ENCODE data around the gene HCN2. TPM values are rescaled to one million over a fixed set of nuclear protein-coding genes. Genes with fewer than 3 reads are reported as not detected.

Gene HCN2
- total and polyA plus RNA-seq, 9 of the 15 experiments (the other 6 are each of a cell fraction or from before 2014, with no cell fraction given), result 0.29 to 4.2 (median 0.82) TPM; not detected in 2

- peak in 1 of 2 experiments; percentile 54; a peak in 2 of 4 replicates for TF ChIP-seq ZMIZ1 (IDR thresholded peaks at IDR 0.05; ENCODE audit: low read depth in 2 of 2, low read length in 2 of 2)
- TF ChIP-seq, protein P1, sequence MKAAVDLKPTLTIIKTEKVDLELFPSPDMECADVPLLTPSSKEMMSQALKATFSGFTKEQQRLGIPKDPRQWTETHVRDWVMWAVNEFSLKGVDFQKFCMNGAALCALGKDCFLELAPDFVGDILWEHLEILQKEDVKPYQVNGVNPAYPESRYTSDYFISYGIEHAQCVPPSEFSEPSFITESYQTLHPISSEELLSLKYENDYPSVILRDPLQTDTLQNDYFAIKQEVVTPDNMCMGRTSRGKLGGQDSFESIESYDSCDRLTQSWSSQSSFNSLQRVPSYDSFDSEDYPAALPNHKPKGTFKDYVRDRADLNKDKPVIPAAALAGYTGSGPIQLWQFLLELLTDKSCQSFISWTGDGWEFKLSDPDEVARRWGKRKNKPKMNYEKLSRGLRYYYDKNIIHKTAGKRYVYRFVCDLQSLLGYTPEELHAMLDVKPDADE (conservative IDR thresholded peaks at IDR 0.05; ENCODE audit: control insufficient read depth, low read depth, low read length), result peak; percentile 34; the same call in 1 of the 2 replicates
- TF ChIP-seq, protein P2, sequence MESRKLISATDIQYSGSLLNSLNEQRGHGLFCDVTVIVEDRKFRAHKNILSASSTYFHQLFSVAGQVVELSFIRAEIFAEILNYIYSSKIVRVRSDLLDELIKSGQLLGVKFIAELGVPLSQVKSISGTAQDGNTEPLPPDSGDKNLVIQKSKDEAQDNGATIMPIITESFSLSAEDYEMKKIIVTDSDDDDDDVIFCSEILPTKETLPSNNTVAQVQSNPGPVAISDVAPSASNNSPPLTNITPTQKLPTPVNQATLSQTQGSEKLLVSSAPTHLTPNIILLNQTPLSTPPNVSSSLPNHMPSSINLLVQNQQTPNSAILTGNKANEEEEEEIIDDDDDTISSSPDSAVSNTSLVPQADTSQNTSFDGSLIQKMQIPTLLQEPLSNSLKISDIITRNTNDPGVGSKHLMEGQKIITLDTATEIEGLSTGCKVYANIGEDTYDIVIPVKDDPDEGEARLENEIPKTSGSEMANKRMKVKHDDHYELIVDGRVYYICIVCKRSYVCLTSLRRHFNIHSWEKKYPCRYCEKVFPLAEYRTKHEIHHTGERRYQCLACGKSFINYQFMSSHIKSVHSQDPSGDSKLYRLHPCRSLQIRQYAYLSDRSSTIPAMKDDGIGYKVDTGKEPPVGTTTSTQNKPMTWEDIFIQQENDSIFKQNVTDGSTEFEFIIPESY (CRISPR knock-in tag; IDR thresholded peaks at IDR 0.05), result no peak
- TF ChIP-seq, protein P3, sequence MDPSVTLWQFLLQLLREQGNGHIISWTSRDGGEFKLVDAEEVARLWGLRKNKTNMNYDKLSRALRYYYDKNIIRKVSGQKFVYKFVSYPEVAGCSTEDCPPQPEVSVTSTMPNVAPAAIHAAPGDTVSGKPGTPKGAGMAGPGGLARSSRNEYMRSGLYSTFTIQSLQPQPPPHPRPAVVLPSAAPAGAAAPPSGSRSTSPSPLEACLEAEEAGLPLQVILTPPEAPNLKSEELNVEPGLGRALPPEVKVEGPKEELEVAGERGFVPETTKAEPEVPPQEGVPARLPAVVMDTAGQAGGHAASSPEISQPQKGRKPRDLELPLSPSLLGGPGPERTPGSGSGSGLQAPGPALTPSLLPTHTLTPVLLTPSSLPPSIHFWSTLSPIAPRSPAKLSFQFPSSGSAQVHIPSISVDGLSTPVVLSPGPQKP (CRISPR knock-in tag; IDR thresholded peaks at IDR 0.05), result no peak
- peak; percentile 99 for TF ChIP-seq GMEB1 (CRISPR knock-in tag; IDR thresholded peaks at IDR 0.05)
- TF ChIP-seq PRPF4 (IDR thresholded peaks at IDR 0.05; ENCODE audit: insufficient read depth, low read depth, low read length, poor library complexity, severe bottlenecking), result no peak
- TF ChIP-seq PYGO2 (tag; IDR thresholded peaks at IDR 0.05), result no peak
- TF ChIP-seq SMC3 (conservative IDR thresholded peaks at IDR 0.05; ENCODE audit: insufficient read depth, low read depth, low read length), result 0 out of 2 replicates have a peak, but pooled peaks have one; percentile 1
- TF ChIP-seq, protein P4, sequence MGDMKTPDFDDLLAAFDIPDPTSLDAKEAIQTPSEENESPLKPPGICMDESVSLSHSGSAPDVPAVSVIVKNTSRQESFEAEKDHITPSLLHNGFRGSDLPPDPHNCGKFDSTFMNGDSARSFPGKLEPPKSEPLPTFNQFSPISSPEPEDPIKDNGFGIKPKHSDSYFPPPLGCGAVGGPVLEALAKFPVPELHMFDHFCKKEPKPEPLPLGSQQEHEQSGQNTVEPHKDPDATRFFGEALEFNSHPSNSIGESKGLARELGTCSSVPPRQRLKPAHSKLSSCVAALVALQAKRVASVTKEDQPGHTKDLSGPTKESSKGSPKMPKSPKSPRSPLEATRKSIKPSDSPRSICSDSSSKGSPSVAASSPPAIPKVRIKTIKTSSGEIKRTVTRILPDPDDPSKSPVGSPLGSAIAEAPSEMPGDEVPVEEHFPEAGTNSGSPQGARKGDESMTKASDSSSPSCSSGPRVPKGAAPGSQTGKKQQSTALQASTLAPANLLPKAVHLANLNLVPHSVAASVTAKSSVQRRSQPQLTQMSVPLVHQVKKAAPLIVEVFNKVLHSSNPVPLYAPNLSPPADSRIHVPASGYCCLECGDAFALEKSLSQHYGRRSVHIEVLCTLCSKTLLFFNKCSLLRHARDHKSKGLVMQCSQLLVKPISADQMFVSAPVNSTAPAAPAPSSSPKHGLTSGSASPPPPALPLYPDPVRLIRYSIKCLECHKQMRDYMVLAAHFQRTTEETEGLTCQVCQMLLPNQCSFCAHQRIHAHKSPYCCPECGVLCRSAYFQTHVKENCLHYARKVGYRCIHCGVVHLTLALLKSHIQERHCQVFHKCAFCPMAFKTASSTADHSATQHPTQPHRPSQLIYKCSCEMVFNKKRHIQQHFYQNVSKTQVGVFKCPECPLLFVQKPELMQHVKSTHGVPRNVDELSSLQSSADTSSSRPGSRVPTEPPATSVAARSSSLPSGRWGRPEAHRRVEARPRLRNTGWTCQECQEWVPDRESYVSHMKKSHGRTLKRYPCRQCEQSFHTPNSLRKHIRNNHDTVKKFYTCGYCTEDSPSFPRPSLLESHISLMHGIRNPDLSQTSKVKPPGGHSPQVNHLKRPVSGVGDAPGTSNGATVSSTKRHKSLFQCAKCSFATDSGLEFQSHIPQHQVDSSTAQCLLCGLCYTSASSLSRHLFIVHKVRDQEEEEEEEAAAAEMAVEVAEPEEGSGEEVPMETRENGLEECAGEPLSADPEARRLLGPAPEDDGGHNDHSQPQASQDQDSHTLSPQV (IDR thresholded peaks at IDR 0.05), result no peak
- TF ChIP-seq NONO (IDR thresholded peaks at IDR 0.05; ENCODE audit: low read depth in 2 of 2, low read length in 1 of 2), result peak; percentile 92
- no peak for TF ChIP-seq ZZZ3 (IDR thresholded peaks at IDR 0.05)
- no peak for TF ChIP-seq ZBED1 (IDR thresholded peaks at IDR 0.05)
These were observed 17.4 kb upstream of the HCN2 start, which contains the start of gene BSG (continued) for GRCh38 chr19:572140-572742.
